GM19035 (cell line): ENCODE data around the gene GSKIP.
A peak's percentile ranks its signal among the peaks of the same experiment; 100 is the strongest.

Experiments used
- ATAC-seq: cut with Tn5 transposase; IDR thresholded peaks from one replicate; pipeline ENCODE4 v1.9.1; 2021; ENCODE audit not compliant: unreplicated experiment

Gene GSKIP

DNA sequence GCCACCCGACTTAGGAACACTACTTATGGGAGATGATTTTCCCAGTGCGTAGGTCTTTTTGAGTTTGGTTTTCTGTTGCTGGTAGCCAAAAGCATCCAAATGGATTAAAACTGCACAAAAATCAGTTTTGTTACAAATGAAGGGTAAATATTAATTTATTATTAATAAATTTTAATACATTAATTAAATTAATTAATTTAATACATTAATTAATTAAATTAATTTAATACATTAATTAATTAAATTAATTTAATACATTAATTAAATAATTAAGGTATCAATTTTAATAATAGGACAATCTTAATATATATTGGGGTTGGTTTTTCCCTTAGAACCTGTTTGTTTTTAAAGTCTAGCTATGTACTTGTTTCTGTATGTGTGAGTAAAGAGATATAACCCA lies 52.2 kb downstream of the GSKIP start:
- ATAC-seq, result no peak

GRCh38 chr14:96416292-96416691 lies 53.0 kb downstream of the GSKIP start:
- no peak for ATAC-seq

DNA sequence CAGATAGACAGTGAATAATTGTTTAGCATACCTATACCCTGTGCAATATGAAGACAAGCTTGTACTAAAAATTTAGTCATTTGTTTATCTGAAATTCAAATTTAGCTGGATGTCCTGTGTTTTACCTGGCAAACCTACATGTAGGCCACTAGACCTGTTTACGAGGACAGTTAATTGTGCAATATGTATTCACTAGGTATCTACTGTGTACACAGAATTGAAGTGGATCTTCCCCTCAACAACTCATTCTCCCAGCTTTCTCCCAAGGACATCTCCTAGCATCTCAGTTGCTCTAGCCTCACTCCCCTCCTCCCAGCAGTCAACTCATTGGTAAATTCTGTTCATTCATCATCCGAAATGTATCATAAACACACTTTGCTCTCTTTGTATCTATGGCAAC lies 53.9 kb downstream of the GSKIP start:
- ATAC-seq, result no peak

GRCh38 chr14:96418075-96418474 lies 54.7 kb downstream of the GSKIP start:
- ATAC-seq, result no peak

DNA sequence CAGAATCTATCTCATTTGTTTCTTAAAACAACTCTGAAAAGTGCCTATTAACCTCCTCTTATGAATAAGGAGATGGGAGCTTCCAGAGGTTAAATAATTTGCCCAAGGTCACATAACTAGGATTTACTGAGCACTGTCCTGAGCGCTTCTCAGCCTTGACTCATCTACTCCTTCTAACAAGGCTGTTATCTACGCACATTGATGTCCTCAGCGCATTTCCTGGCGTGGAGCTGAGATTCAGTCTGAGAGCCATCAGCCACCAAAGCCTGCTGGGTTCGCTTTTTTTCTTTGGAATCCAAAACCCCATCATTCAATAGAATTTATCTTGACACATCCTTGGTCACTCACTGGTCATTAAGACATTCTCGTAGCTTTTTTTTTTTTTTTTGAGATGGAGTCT lies 57.9 kb downstream of the GSKIP start:
- ATAC-seq, result no peak

GRCh38 chr14:96422992-96423391 lies 59.7 kb downstream of the GSKIP start:
- no peak for ATAC-seq

DNA sequence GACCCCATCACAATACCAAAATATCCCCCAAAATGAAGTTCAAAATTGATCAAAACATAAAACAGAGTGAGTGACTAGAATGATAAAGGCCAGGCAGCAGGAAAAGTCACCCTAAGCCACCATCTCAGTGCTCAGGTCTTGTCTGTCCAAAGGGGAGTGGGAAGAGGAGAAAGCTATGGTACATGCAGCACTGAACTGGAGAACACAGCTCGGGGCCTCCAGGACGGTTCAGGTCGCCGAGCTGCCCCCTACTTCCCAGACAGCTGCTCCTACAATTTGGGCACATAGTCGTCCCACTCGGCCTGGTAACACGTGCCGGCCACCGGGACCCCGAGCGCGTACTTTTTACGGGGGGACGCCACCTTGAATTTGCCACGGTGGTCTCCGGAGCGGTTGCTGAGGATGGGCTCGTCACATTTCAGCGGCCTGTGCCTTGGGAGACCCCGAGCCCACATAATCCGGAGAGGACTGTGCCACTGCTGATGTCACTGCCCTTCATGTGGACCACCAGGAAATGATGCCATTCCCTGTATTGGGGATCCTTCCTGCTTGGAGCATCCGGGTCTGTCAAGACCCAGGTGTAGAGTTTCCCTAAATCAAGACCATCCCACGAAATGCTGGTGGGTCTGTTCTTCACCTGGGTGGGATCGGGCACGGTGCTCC lies 60.3 kb downstream of the GSKIP start:
- no peak for ATAC-seq

GRCh38 chr14:96424109-96424989 lies 61.0 kb downstream of the GSKIP start:
- ATAC-seq, result peak; percentile 70

DNA sequence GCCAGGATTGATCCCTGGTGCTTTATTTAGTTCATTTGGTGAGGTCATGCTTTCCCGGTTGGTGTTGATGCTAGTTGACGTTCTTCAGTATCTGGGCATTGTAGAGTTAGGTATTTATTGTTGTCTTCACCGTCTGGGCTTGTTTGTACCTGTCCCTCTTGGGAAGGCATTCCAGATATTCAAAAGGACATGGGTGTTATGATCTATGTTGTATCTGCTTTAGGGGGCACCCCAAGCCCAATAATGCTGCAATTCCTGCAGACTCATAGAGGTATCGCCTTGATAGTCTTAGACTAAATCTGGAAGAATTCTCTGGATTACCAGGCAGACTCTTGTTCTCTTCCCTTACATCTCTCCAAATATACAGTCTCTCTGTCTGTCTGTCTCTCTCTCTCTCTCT lies 70.7 kb downstream of the GSKIP start:
- no peak for ATAC-seq
